ENCODE results near the gene PRKAA2.

Gene PRKAA2

DNA sequence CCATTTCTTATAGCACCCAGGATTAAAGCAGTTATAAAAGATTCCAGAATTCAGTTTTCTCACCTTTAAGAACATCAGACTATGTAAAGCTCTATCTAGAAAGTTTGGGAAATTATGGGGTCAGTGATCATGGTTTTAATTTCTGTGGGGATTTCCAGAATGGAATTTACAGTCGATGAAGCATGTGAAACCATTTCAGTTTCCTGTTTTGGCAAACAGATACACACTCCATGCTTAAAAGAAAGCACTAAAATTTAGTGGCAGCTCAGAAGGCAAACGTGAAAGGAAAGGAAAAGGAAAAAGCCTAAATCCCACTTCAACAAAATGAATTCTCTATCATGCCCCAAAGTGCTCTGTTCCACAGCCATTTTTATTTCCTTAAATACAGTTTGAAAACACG is 113.7 kb downstream of the PRKAA2 start:
- DNase-seq (ENCODE audit: low read depth in 1 of 2, low spot score in 1 of 2) = no peak
- no peak for TF ChIP-seq JUND (IDR thresholded peaks at IDR 0.05; ENCODE audit: low read depth)
- in situ Hi-C loops (cut with HindIII; ENCODE audit: low pct_unique_long_range_greater_than_20kb, low sequenced_read_pairs) = no loop called here

Measured in T47D (cell line).